ENCODE results near the gene LHX3.

DNA sequence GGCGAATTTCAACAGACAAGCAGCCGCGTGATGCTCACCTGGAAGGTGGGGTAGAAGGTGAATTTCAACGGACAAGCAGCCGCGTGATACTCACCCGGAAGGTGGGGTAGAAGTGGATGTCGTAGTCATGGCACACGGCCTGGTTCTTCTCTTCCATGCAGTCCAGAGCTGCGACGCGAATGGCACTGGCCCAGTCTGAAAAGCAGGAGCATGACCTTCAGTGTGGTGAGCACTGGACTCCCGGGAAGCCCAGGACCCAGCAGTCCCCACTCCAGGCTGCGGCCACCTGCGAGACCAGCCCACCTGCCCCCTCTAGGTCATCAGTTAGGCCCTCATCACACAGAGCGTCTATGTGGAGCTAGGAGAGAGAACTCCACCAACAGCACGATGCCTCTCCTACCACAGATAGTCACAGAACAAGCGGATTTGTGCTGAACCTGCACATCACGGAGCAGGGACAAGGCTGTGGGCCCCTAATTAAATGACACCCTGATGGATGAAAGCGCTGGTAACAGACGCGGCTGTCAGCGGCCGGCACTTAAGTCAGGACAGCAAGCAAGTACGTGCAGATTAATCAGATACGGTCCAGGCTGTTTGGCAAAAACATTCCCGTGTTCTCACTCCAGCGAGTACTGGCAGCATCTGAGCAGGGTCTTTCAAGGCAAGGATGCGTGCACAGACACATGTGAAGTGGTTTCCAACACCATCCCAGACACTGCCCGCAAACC lies 21.9 kb upstream of the LHX3 start:
- no peak for TF ChIP-seq POLR2A (IDR thresholded peaks at IDR 0.05)
- no peak for TF ChIP-seq CTCF (IDR thresholded peaks at IDR 0.05)
